Measurements from ENCODE around the gene CBLC. TPM values are rescaled to one million over a fixed set of nuclear protein-coding genes. Genes with fewer than 3 reads are reported as not detected.

The CBLC gene
- total RNA-seq, 1 experiment from 2014 or later = 20.5 TPM

GRCh38 chr19:44808463-44809371 lies 31.0 kb downstream of the CBLC start, which contains the start of gene BCAM (continued):
- TF ChIP-seq ZBTB21 (CRISPR knock-in tag; IDR thresholded peaks at IDR 0.05; ENCODE audit: borderline replicate concordance) = no peak
- TF ChIP-seq JUN (CRISPR knock-in tag; IDR thresholded peaks at IDR 0.05) = no peak

GRCh38 chr19:44809577-44810233 lies 32.0 kb downstream of the CBLC start:
- H3K4me3 Mint-ChIP-seq = peak overlapping the region; percentile 75
- CTCF ChIA-PET = interaction anchor here (1.0 to 5.0 kb wide), 8 partner anchors 10 to 86 kb away, joined by 3 to 74 read pairs (median 13); partner anchors contain the start of gene NECTIN2
- peaks cover 77% of the 10 kb centered on the region for H3K27me3 Mint-ChIP-seq (ENCODE audit: low read depth)
- peaks cover 16% of the 10 kb centered on the region for H3K36me3 Mint-ChIP-seq
- TF ChIP-seq PREB (CRISPR knock-in tag; IDR thresholded peaks at IDR 0.05; ENCODE audit: borderline replicate concordance) (no peak), E2F1 (CRISPR knock-in tag; IDR thresholded peaks at IDR 0.05) (no peak), NFE2L1 (CRISPR knock-in tag; IDR thresholded peaks at IDR 0.05) (no peak), ZBTB21 (CRISPR knock-in tag; IDR thresholded peaks at IDR 0.05; ENCODE audit: borderline replicate concordance) (no peak), RELA (CRISPR knock-in tag; IDR thresholded peaks at IDR 0.05; ENCODE audit: borderline replicate concordance) (no peak), RORB (CRISPR knock-in tag; IDR thresholded peaks at IDR 0.05) (no peak), TCF7 (CRISPR knock-in tag; IDR thresholded peaks at IDR 0.05; ENCODE audit: low read depth) (no peak), ZNF219 (CRISPR knock-in tag; IDR thresholded peaks at IDR 0.05; ENCODE audit: borderline replicate concordance) (no peak), CDX4 (CRISPR knock-in tag; IDR thresholded peaks at IDR 0.05; ENCODE audit: borderline replicate concordance) (no peak), ATF6 (CRISPR knock-in tag; IDR thresholded peaks at IDR 0.05) (no peak), GABPB1 (CRISPR knock-in tag; IDR thresholded peaks at IDR 0.05) (no peak), ZNF281 (CRISPR knock-in tag; IDR thresholded peaks at IDR 0.05) (no peak), OVOL2 (CRISPR knock-in tag; IDR thresholded peaks at IDR 0.05; ENCODE audit: borderline replicate concordance) (no peak), GRHL2 (CRISPR knock-in tag; IDR thresholded peaks at IDR 0.05; ENCODE audit: insufficient replicate concordance, severe bottlenecking) (no peak), SMAD3 (CRISPR knock-in tag; IDR thresholded peaks at IDR 0.05; ENCODE audit: borderline replicate concordance) (no peak), TP53 (CRISPR knock-in tag; IDR thresholded peaks at IDR 0.05) (no peak)
- DNase-seq (ENCODE audit: low spot score) (no peak), ATAC-seq (no peak)
- H3K27ac Mint-ChIP-seq = no peak overlapping the region
- peaks cover 42% of the 10 kb centered on the region for H3K4me1 Mint-ChIP-seq
- POLR2A ChIA-PET = interaction anchor here (0.6 to 1.6 kb wide), 4 partner anchors 33 to 96 kb away, joined by 3 to 10 read pairs (median 5); partner anchors contain the start of genes APOE and NECTIN2
- H3K9me3 Mint-ChIP-seq = no peaks in the 10 kb centered on the region
